ENCODE data around the gene MDP1.

GRCh38 chr14:24233538-24233866, 17.6 kb upstream of the MDP1 start:
- TF ChIP-seq, protein P1, sequence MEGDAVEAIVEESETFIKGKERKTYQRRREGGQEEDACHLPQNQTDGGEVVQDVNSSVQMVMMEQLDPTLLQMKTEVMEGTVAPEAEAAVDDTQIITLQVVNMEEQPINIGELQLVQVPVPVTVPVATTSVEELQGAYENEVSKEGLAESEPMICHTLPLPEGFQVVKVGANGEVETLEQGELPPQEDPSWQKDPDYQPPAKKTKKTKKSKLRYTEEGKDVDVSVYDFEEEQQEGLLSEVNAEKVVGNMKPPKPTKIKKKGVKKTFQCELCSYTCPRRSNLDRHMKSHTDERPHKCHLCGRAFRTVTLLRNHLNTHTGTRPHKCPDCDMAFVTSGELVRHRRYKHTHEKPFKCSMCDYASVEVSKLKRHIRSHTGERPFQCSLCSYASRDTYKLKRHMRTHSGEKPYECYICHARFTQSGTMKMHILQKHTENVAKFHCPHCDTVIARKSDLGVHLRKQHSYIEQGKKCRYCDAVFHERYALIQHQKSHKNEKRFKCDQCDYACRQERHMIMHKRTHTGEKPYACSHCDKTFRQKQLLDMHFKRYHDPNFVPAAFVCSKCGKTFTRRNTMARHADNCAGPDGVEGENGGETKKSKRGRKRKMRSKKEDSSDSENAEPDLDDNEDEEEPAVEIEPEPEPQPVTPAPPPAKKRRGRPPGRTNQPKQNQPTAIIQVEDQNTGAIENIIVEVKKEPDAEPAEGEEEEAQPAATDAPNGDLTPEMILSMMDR (IDR thresholded peaks at IDR 0.05 in 4 of 5, conservative IDR thresholded peaks at IDR 0.05 in 1 of 5): no peak
- no peak for TF ChIP-seq POLR2A (IDR thresholded peaks at IDR 0.05)

Data from gastrocnemius medialis (tissue), 4 donors.